MV-4-11 (cell line): Measurements from ENCODE around the gene SRXN1.
"Not testable (repeated sequence)": the region's sequence is repeated elsewhere in the genome, so short reads cannot be mapped to it uniquely, and the experiment has no call there.

Source experiments
- DNase-seq: peaks from one replicate; lab custom pipeline; 2025; lab: John Stamatoyannopoulos, UW

The SRXN1 gene

GRCh38 chr20:655726-656624, 3.0 kb upstream of the SRXN1 start:
- DNase-seq = peak; percentile 60

GRCh38 chr20:654417-654750, 1.4 kb upstream of the SRXN1 start:
- DNase-seq = peak; percentile 15

GRCh38 chr20:653590-654416, 803 bp upstream of the SRXN1 start:
- DNase-seq = no peak

- no peak for DNase-seq
These were observed 338 bp downstream of the SRXN1 start for GRCh38 chr20:652615-653109.

- no peak for DNase-seq
These were observed 1.0 kb downstream of the SRXN1 start for GRCh38 chr20:651713-652614.

GRCh38 chr20:650954-651353, 2.0 kb downstream of the SRXN1 start:
- DNase-seq = peak; percentile 19

GRCh38 chr20:650281-650680, 2.7 kb downstream of the SRXN1 start:
- no peak for DNase-seq

GRCh38 chr20:647479-648019, 5.5 kb downstream of the SRXN1 start:
- DNase-seq = no peak

- no peak for DNase-seq
These were observed 6.1 kb downstream of the SRXN1 start for GRCh38 chr20:646868-647233.

GRCh38 chr20:646107-646867, 6.7 kb downstream of the SRXN1 start:
- DNase-seq = no peak

GRCh38 chr20:645318-646106, 7.5 kb downstream of the SRXN1 start:
- DNase-seq = peak; percentile 59

GRCh38 chr20:644692-645317, 8.2 kb downstream of the SRXN1 start:
- DNase-seq = no peak

- no peak for DNase-seq
These were observed 10.4 kb downstream of the SRXN1 start for GRCh38 chr20:642398-643174.

- not testable (repeated sequence) for DNase-seq
These were observed 11.0 kb downstream of the SRXN1 start for GRCh38 chr20:642013-642397.

- no peak for DNase-seq
These were observed 11.5 kb downstream of the SRXN1 start for GRCh38 chr20:641516-641875.

GRCh38 chr20:640674-641515, 12.1 kb downstream of the SRXN1 start:
- DNase-seq = no peak

GRCh38 chr20:638579-638978, 14.4 kb downstream of the SRXN1 start:
- no peak for DNase-seq

- no peak for DNase-seq
These were observed 15.4 kb downstream of the SRXN1 start for GRCh38 chr20:637559-637958.
